B cell (primary cell): ENCODE measurements around the gene GSTP1. TPM values are rescaled to one million over a fixed set of nuclear protein-coding genes. Genes with fewer than 3 reads are reported as not detected.

Experiments
- ATAC-seq: fragments of 200-7000 bp; cut with Tn5 transposase; one replicate; pipeline ENCODE4 v1.10.0; 2021; ENCODE audit warnings: low read depth, mild to moderate bottlenecking, moderate number of reproducible peaks, moderate library complexity
- CTCF ChIA-PET: fragments of 350-600 bp; sonication (Branson Sonifier 250); formaldehyde crosslinking; loops from one replicate; lab custom pipeline; 2021; ENCODE audit warnings: antibody characterized with exemption, inconsistent platforms; lab: Charles Lee
- POLR2A ChIA-PET: fragments of 350-600 bp; sonication (Branson Sonifier 250); formaldehyde crosslinking; loops from one replicate; lab custom pipeline; 2021; ENCODE audit warnings: antibody characterized with exemption; lab: Charles Lee
- DNase-seq: peaks from one replicate; pipeline ENCODE4 v3.0.0; 2013
- H2AFZ ChIP-seq: 2 replicates; pipeline ENCODE4 v1.6.1; 2012; ENCODE audit warnings: mild to moderate bottlenecking, low read depth, low read length; ENCODE audit not compliant: insufficient read depth, poor library complexity, severe bottlenecking
- H3K27ac ChIP-seq, 2 donors: 1 replicate in 1 of 2; 2 replicates in 1 of 2; pipeline ENCODE4 v1.5.1; 2012 to 2013; ENCODE audit warnings: low read length in 2 of 2, mild to moderate bottlenecking in 2 of 2, moderate library complexity in 1 of 2
- H3K27me3 ChIP-seq, 4 experiments: fragments of 200-600 bp in 1 of 4; sonication (generic) in 1 of 4; replicated peaks in 1 of 4; 1 replicate in 2 of 4; 2 replicates in 2 of 4; pipeline versions ENCODE4 v1.6.1 to v1.7.0; 2013 to 2016; ENCODE audit warnings: low read length in 3 of 4, mild to moderate bottlenecking in 2 of 4, mixed read lengths in 1 of 4, moderate library complexity in 1 of 4; ENCODE audit not compliant: insufficient read depth in 4 of 4, control insufficient read depth in 3 of 4; ENCODE audit errors: control extremely low read depth in 1 of 4
- H3K36me3 ChIP-seq, 2 experiments: replicated peaks in 1 of 2; 1 replicate in 1 of 2; 2 replicates in 1 of 2; pipeline versions ENCODE4 v1.6.1 to v1.7.1; 2013; ENCODE audit warnings: low read length in 1 of 2; ENCODE audit not compliant: insufficient read depth in 2 of 2, control insufficient read depth in 1 of 2; ENCODE audit errors: control extremely low read depth in 1 of 2, extremely low read depth in 1 of 2
- H3K4me1 ChIP-seq, 2 donors: fragments of 200-600 bp in 1 of 2; sonication (generic) in 1 of 2; 1 replicate in 1 of 2; 2 replicates in 1 of 2; pipeline versions ENCODE4 v1.5.1 to v1.6.1; 2013 to 2017; ENCODE audit warnings: low read length in 2 of 2; ENCODE audit not compliant: control insufficient read depth in 2 of 2, insufficient read depth in 2 of 2
- H3K4me2 ChIP-seq: replicated peaks from 2 replicates; pipeline ENCODE3; 2012; ENCODE audit warnings: mild to moderate bottlenecking, low read depth, low read length; ENCODE audit not compliant: poor library complexity, severe bottlenecking
- H3K4me3 ChIP-seq, 5 experiments: fragments of 200-600 bp in 1 of 5; sonication (generic) in 1 of 5; 1 replicate in 3 of 5; 2 replicates in 2 of 5; pipeline versions ENCODE4 v1.5.1 to v1.7.0; 2011 to 2016; ENCODE audit warnings: low read length in 4 of 5, mild to moderate bottlenecking in 4 of 5, low read depth in 2 of 5, control low read depth in 1 of 5, moderate library complexity in 1 of 5; ENCODE audit not compliant: insufficient read depth in 1 of 5; ENCODE audit errors: control extremely low read depth in 1 of 5, extremely low read depth in 1 of 5
- H3K79me2 ChIP-seq: fragments of 200-600 bp; sonication (generic); one replicate; pipeline ENCODE4 v1.6.0; 2016; ENCODE audit warnings: low read length; ENCODE audit not compliant: control insufficient read depth, insufficient read depth
- H3K9ac ChIP-seq: fragments of 200-600 bp; sonication (generic); 2 replicates; pipeline ENCODE4 v1.6.1; 2017; ENCODE audit warnings: mild to moderate bottlenecking, low read length, moderate library complexity
- H3K9me3 ChIP-seq, 3 donors: one replicate each; pipeline versions ENCODE4 v1.6.1 to v1.7.1; 2013; ENCODE audit warnings: low read length in 2 of 3; ENCODE audit not compliant: control insufficient read depth in 2 of 3, insufficient read depth in 1 of 3; ENCODE audit errors: control extremely low read depth in 1 of 3
- H4K20me1 ChIP-seq: 2 replicates; pipeline ENCODE4 v1.6.0; 2012; ENCODE audit warnings: mild to moderate bottlenecking, low read length; ENCODE audit not compliant: insufficient read depth, control insufficient read depth, poor library complexity, severe bottlenecking
- H3K27ac Mint-ChIP-seq: one replicate; pipeline ENCODE4 v1.8.0; 2021; ENCODE audit warnings: mixed read lengths
- H3K27me3 Mint-ChIP-seq: one replicate; pipeline ENCODE4 v1.8.0; 2021; ENCODE audit warnings: mixed read lengths
- H3K4me1 Mint-ChIP-seq: one replicate; pipeline ENCODE4 v1.8.0; 2021; ENCODE audit warnings: mixed read lengths
- H3K4me3 Mint-ChIP-seq: one replicate; pipeline ENCODE4 v1.8.0; 2021; ENCODE audit warnings: mixed read lengths
- H3K9me3 Mint-ChIP-seq: one replicate; pipeline ENCODE4 v1.8.0; 2022; ENCODE audit warnings: mixed read lengths; ENCODE audit not compliant: insufficient read depth
- EZH2 ChIP-seq: IDR thresholded peaks from 2 replicates; pipeline ENCODE4 v1.6.1; 2012; ENCODE audit warnings: borderline replicate concordance, low read depth, mild to moderate bottlenecking, moderate library complexity, low read length; ENCODE audit not compliant: insufficient read depth, poor library complexity, severe bottlenecking
- WGBS: methylation state at CpG from one replicate; pipeline ENCODE4 v1.1.5; 2013; ENCODE audit warnings: missing lambda C conversion rate; ENCODE audit not compliant: insufficient coverage; 5-methylcytosine and 5-hydroxymethylcytosine counted together
- intact Hi-C: fragments of 100-400 bp; cut with micrococcal nuclease; formaldehyde crosslinking; loops from one replicate; pipeline ENCODE4 v1.10.0; 2022
- polyA plus RNA-seq: library from polyadenylated mRNA; depleted of rRNA; stranded (reverse); fragments of >200 nt; gene quantifications from 2 replicates; pipeline ENCODE4 v1.2.3, GENCODE V29; 2012
- total RNA-seq, 2 donors: library from RNA; stranded (reverse); fragments of 120-200 nt in 1 of 2; gene quantifications; 1 replicate in 1 of 2; 2 replicates in 1 of 2; pipeline versions ENCODE4 v1.2.3 to v1.2.4, GENCODE V29; 2013 to 2022
- TF ChIP-seq, protein P1 (sequence below): fragments of 200-600 bp; IDR thresholded peaks from one replicate; pipeline ENCODE4 v1.8.0; 2022; ENCODE audit warnings: antibody characterized with exemption, mild to moderate bottlenecking

Gene GSTP1
- total and polyA plus RNA-seq, 2 donors (not counting 1 experiment from before 2014, with no cell fraction given) = 200 to 313 TPM

GRCh38 chr11:67572305-67572704 is 11.3 kb upstream of the GSTP1 start:
- TF ChIP-seq EZH2 = no peak
- TF ChIP-seq, protein P1, sequence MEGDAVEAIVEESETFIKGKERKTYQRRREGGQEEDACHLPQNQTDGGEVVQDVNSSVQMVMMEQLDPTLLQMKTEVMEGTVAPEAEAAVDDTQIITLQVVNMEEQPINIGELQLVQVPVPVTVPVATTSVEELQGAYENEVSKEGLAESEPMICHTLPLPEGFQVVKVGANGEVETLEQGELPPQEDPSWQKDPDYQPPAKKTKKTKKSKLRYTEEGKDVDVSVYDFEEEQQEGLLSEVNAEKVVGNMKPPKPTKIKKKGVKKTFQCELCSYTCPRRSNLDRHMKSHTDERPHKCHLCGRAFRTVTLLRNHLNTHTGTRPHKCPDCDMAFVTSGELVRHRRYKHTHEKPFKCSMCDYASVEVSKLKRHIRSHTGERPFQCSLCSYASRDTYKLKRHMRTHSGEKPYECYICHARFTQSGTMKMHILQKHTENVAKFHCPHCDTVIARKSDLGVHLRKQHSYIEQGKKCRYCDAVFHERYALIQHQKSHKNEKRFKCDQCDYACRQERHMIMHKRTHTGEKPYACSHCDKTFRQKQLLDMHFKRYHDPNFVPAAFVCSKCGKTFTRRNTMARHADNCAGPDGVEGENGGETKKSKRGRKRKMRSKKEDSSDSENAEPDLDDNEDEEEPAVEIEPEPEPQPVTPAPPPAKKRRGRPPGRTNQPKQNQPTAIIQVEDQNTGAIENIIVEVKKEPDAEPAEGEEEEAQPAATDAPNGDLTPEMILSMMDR = no peak
- intact Hi-C loops = loop anchor here (1.0 to 5.0 kb wide), 4 partner anchors 34 to 140 kb away; partner anchors contain the start of genes NDUFV1 and NUDT8
- H2AFZ ChIP-seq = no peak overlapping the region
- H3K4me1 ChIP-seq = no peaks in the 10 kb centered on the region
- H3K9ac ChIP-seq = no peak overlapping the region
- no CpG with 5 or more reads among the region's 5 CpGs for WGBS
- Mint-ChIP-seq H3K4me1 (peaks cover 3% of the 10 kb centered on the region), H3K27me3 (peaks cover 26% of the 10 kb centered on the region), H3K9me3 (no peaks in the 10 kb centered on the region), H3K27ac (no peak overlapping the region), H3K4me3 (no peak overlapping the region)
- DNase-seq (no peak), ATAC-seq (no peak)
- H3K9me3 ChIP-seq = peaks cover 0 to 5% (median 0%) of the 10 kb centered on the region in 3 donors
- H3K4me2 ChIP-seq = no peak overlapping the region
- no peaks in the 10 kb centered on the region for H3K36me3 ChIP-seq
- no peak overlapping the region for H3K4me3 ChIP-seq
- H3K27me3 ChIP-seq = peaks cover 0 to 27% (median 8%) of the 10 kb centered on the region in 4 experiments
- H3K27ac ChIP-seq = no peak overlapping the region
- POLR2A ChIA-PET = interaction anchor here (0.6 to 0.9 kb wide), 3 partner anchors 8 to 64 kb away, joined by 3 to 4 read pairs (median 3); no protein-coding TSS in a partner anchor
- CTCF ChIA-PET = interaction anchor here (0.8 to 4.3 kb wide), 23 partner anchors 10 to 214 kb away, joined by 3 to 20 read pairs (median 6); partner anchors contain the start of genes ACY3, GSTP1 and NUDT8
- no peaks in the 10 kb centered on the region for H4K20me1 ChIP-seq
- H3K79me2 ChIP-seq = no peaks in the 10 kb centered on the region

DNA sequence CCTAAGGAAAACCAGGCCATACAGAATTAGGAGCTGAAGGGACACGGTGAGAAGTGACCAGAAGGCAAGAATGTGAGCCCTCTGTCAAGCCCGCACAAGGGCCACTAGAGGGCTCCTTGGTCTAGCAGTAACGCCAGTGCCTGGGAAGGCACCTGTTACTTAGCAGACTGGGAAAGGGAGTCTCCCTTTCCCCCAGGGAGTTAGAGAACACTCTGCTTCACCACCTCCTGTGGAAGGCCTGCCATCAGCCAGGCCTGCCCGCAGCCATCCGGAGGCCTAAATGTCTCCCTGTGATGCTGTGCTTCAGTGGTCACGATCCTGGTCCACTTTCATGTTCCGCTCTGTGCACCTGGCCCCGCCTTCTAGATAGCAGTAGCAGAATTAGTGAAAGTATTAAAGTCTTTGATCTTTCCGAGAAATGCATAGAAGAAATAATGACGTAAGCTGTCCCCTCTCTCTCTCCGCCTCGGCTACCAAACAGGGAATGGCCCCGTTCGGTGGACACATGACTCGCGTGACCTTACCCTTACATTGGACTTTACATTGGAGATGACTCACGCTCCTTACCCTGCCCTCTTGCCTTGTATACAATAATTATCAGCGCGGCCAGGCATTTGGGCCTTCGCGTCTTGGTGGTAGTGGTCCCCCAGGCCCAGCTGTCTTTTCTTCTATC is 10.7 kb upstream of the GSTP1 start:
- CTCF ChIA-PET = interaction anchor here (0.6 to 4.3 kb wide), 24 partner anchors 10 to 213 kb away, joined by 3 to 20 read pairs (median 6); partner anchors contain the start of genes ACY3, GSTP1 and NUDT8
- WGBS = 66% methylated on average over 17 of the region's 21 CpGs
- Mint-ChIP-seq H3K27me3 (peaks cover 28% of the 10 kb centered on the region), H3K27ac (no peak overlapping the region), H3K4me3 (no peak overlapping the region), H3K4me1 (peaks cover 3% of the 10 kb centered on the region), H3K9me3 (no peaks in the 10 kb centered on the region)
- intact Hi-C loops = loop anchor here (1.0 to 5.0 kb wide), 5 partner anchors 15 to 139 kb away; partner anchors contain the start of genes NDUFV1 and NUDT8
- Histone ChIP-seq H3K4me1 (no peaks in the 10 kb centered on the region), H3K4me3 (no peak overlapping the region), H2AFZ (no peak overlapping the region), H3K9me3 (peaks cover 0 to 6% (median 0%) of the 10 kb centered on the region in 3 donors), H4K20me1 (no peaks in the 10 kb centered on the region), H3K4me2 (no peak overlapping the region), H3K36me3 (no peaks in the 10 kb centered on the region), H3K79me2 (no peaks in the 10 kb centered on the region), H3K27me3 (peaks cover 0 to 33% (median 9%) of the 10 kb centered on the region in 4 experiments), H3K27ac (no peak overlapping the region), H3K9ac (no peak overlapping the region)
- POLR2A ChIA-PET = interaction anchor here (0.6 to 0.9 kb wide), 3 partner anchors 8 to 63 kb away, joined by 3 to 4 read pairs (median 3); no protein-coding TSS in a partner anchor
- TF ChIP-seq, protein P1 = peak; percentile 80
- no peak for TF ChIP-seq EZH2
- no peak for ATAC-seq
- peak; percentile 69 for DNase-seq
